Common myeloid progenitor, CD34-positive (primary cell): ENCODE data around the gene ANKRD66.

Experiments used
- CTCF ChIA-PET: fragments of 350-600 bp; sonication (Branson Sonifier 250); formaldehyde crosslinking; loops from one replicate; lab custom pipeline; 2021; ENCODE audit warnings: antibody characterized with exemption; lab: Charles Lee
- POLR2A ChIA-PET: fragments of 350-600 bp; sonication (Branson Sonifier 250); formaldehyde crosslinking; loops from one replicate; lab custom pipeline; 2021; ENCODE audit warnings: antibody characterized with exemption; lab: Charles Lee
- DNase-seq, 3 donors: peaks; one replicate each; pipeline versions ENCODE4 v3.0.0 to v3.0.0-alpha.2; 2013
- H3K27ac ChIP-seq, 2 experiments: 1 replicate in 1 of 2; 2 replicates in 1 of 2; pipeline ENCODE4 v1.7.0; 2013; ENCODE audit warnings: inconsistent platforms in 2 of 2, low read length in 2 of 2, mild to moderate bottlenecking in 2 of 2, low read depth in 1 of 2, moderate library complexity in 1 of 2; ENCODE audit not compliant: severe bottlenecking in 2 of 2, insufficient read depth in 1 of 2, poor library complexity in 1 of 2
- H3K27me3 ChIP-seq, 5 experiments: replicated peaks in 2 of 5; 1 replicate in 3 of 5; 2 replicates in 2 of 5; pipeline versions ENCODE4 v1.6.1 to v1.7.0; 2013; ENCODE audit warnings: low read length in 4 of 5, mild to moderate bottlenecking in 2 of 5, moderate library complexity in 2 of 5, inconsistent platforms in 1 of 5; ENCODE audit not compliant: insufficient read depth in 5 of 5, control insufficient read depth in 4 of 5
- H3K36me3 ChIP-seq, 4 experiments: 1 replicate in 2 of 4; 2 replicates in 2 of 4; pipeline versions ENCODE4 v1.6.1 to v1.7.0; 2013; ENCODE audit warnings: low read length in 3 of 4, control low read depth in 1 of 4, mild to moderate bottlenecking in 1 of 4; ENCODE audit not compliant: control insufficient read depth in 4 of 4, insufficient read depth in 4 of 4
- H3K4me1 ChIP-seq, 4 experiments: 1 replicate in 3 of 4; 2 replicates in 1 of 4; pipeline versions ENCODE4 v1.6.1 to v1.7.1; 2013; ENCODE audit warnings: low read length in 3 of 4, mild to moderate bottlenecking in 3 of 4, control low read depth in 1 of 4, inconsistent platforms in 1 of 4, moderate library complexity in 1 of 4; ENCODE audit not compliant: control insufficient read depth in 4 of 4, insufficient read depth in 4 of 4; ENCODE audit errors: control extremely low read depth in 1 of 4
- H3K4me3 ChIP-seq, 7 experiments: 1 replicate in 4 of 7; 2 replicates in 3 of 7; pipeline versions ENCODE4 v1.5.1 to v1.7.0; 2013; ENCODE audit warnings: mild to moderate bottlenecking in 7 of 7, low read length in 6 of 7, moderate library complexity in 6 of 7, inconsistent platforms in 2 of 7, low read depth in 2 of 7, control low read depth in 1 of 7; ENCODE audit not compliant: insufficient read depth in 4 of 7, control insufficient read depth in 1 of 7; ENCODE audit errors: extremely low read depth in 1 of 7
- H3K9me3 ChIP-seq, 5 experiments: 1 replicate in 4 of 5; 2 replicates in 1 of 5; pipeline versions ENCODE4 v1.6.1 to v1.7.1; 2013; ENCODE audit warnings: low read length in 4 of 5, mild to moderate bottlenecking in 2 of 5, inconsistent platforms in 1 of 5, low read depth in 1 of 5, moderate library complexity in 1 of 5; ENCODE audit not compliant: control insufficient read depth in 4 of 5, insufficient read depth in 2 of 5; ENCODE audit errors: control extremely low read depth in 1 of 5
- WGBS: methylation state at CpG from one replicate; pipeline ENCODE4 v1.1.5; 2013; ENCODE audit not compliant: insufficient coverage; 5-methylcytosine and 5-hydroxymethylcytosine counted together

The ANKRD66 gene

GRCh38 chr6:46749731-46750130 is 3.0 kb downstream of the ANKRD66 start:
- 93% methylated on average over 5 of the region's 5 CpGs for WGBS
- Histone ChIP-seq H3K9me3 (no peaks in the 10 kb centered on the region), H3K27me3 (no peaks in the 10 kb centered on the region), H3K36me3 (no peaks in the 10 kb centered on the region), H3K4me3 (no peak overlapping the region), H3K27ac (no peak overlapping the region), H3K4me1 (no peaks in the 10 kb centered on the region)
- CTCF ChIA-PET: no interaction called here
- DNase-seq: no peak
- POLR2A ChIA-PET: no interaction called here

GRCh38 chr6:46751658-46752057 is 4.9 kb downstream of the ANKRD66 start:
- H3K27ac ChIP-seq: no peak overlapping the region
- no peaks in the 10 kb centered on the region for H3K9me3 ChIP-seq
- no peaks in the 10 kb centered on the region for H3K4me1 ChIP-seq
- no peaks in the 10 kb centered on the region for H3K27me3 ChIP-seq
- no peaks in the 10 kb centered on the region for H3K36me3 ChIP-seq
- no peak overlapping the region for H3K4me3 ChIP-seq
- DNase-seq: no peak
- POLR2A ChIA-PET: no interaction called here
- CTCF ChIA-PET: no interaction called here
- 71% methylated on average over 3 of the region's 3 CpGs for WGBS

- Histone ChIP-seq H3K27ac (no peak overlapping the region), H3K36me3 (no peaks in the 10 kb centered on the region), H3K4me3 (no peak overlapping the region), H3K9me3 (no peaks in the 10 kb centered on the region), H3K27me3 (no peaks in the 10 kb centered on the region), H3K4me1 (no peaks in the 10 kb centered on the region)
- DNase-seq: no peak
- ChIA-PET CTCF (interaction anchor here (1.1 to 1.8 kb wide), 3 partner anchors 11 to 676 kb away, joined by 3 to 6 read pairs (median 3); no protein-coding TSS in a partner anchor), POLR2A (interaction anchor here (0.6 kb wide), 1 partner anchor 900 kb away, joined by 3 read pairs; no protein-coding TSS in a partner anchor)
- WGBS: no CpG with 5 or more reads among the region's 1 CpG
Observed at GRCh38 chr6:46755865-46756264, 9.1 kb downstream of the ANKRD66 start.

GRCh38 chr6:46756469-46757213 is 9.9 kb downstream of the ANKRD66 start:
- Histone ChIP-seq H3K27me3 (no peaks in the 10 kb centered on the region), H3K4me3 (no peak overlapping the region), H3K9me3 (no peaks in the 10 kb centered on the region), H3K4me1 (no peaks in the 10 kb centered on the region), H3K36me3 (no peaks in the 10 kb centered on the region), H3K27ac (no peak overlapping the region)
- 89% methylated on average over 3 of the region's 7 CpGs for WGBS
- POLR2A ChIA-PET: interaction anchor here (0.6 kb wide), 2 partner anchors 549 to 900 kb away, joined by 3 to 4 read pairs; no protein-coding TSS in a partner anchor
- CTCF ChIA-PET: interaction anchor here (1.5 to 1.8 kb wide), 2 partner anchors 12 to 14 kb away, joined by 3 to 6 read pairs; no protein-coding TSS in a partner anchor
- DNase-seq: no peak

GRCh38 chr6:46757214-46757596 is 10.5 kb downstream of the ANKRD66 start:
- WGBS: 97% methylated on average over 2 of the region's 2 CpGs
- H3K9me3 ChIP-seq: no peaks in the 10 kb centered on the region
- no peaks in the 10 kb centered on the region for H3K36me3 ChIP-seq
- POLR2A ChIA-PET: interaction anchor here (0.6 kb wide), 1 partner anchor 550 kb away, joined by 4 read pairs; no protein-coding TSS in a partner anchor
- no peak overlapping the region for H3K4me3 ChIP-seq
- H3K27me3 ChIP-seq: no peaks in the 10 kb centered on the region
- H3K4me1 ChIP-seq: no peaks in the 10 kb centered on the region
- H3K27ac ChIP-seq: no peak overlapping the region
- no peak for DNase-seq
- CTCF ChIA-PET: no interaction called here

GRCh38 chr6:46758960-46759753 is 12.4 kb downstream of the ANKRD66 start:
- no peaks in the 10 kb centered on the region for H3K36me3 ChIP-seq
- 89% methylated on average over 1 of the region's 4 CpGs for WGBS
- DNase-seq: no peak
- no peak overlapping the region for H3K27ac ChIP-seq
- ChIA-PET CTCF (interaction anchor here (0.6 kb wide), 1 partner anchor 11 kb away, joined by 3 read pairs; no protein-coding TSS in a partner anchor), POLR2A (no interaction called here)
- H3K4me1 ChIP-seq: no peaks in the 10 kb centered on the region
- no peaks in the 10 kb centered on the region for H3K27me3 ChIP-seq
- no peak overlapping the region for H3K4me3 ChIP-seq
- no peaks in the 10 kb centered on the region for H3K9me3 ChIP-seq

- no peak overlapping the region for H3K4me3 ChIP-seq
- DNase-seq: no peak
- no peaks in the 10 kb centered on the region for H3K27me3 ChIP-seq
- 100% methylated on average over 3 of the region's 3 CpGs for WGBS
- H3K36me3 ChIP-seq: no peaks in the 10 kb centered on the region
- POLR2A ChIA-PET: no interaction called here
- H3K4me1 ChIP-seq: no peaks in the 10 kb centered on the region
- peaks cover 0 to 2% (median 0%) of the 10 kb centered on the region in 5 experiments for H3K9me3 ChIP-seq
- CTCF ChIA-PET: no interaction called here
- no peak overlapping the region for H3K27ac ChIP-seq
Observed at GRCh38 chr6:46760925-46761324, 14.2 kb downstream of the ANKRD66 start.
